Aorta (tissue), 5 donors: ENCODE measurements around the gene GABRB3. TPM values are rescaled to one million over a fixed set of nuclear protein-coding genes. Genes with fewer than 3 reads are reported as not detected.

ENCODE experiments used
- ATAC-seq: fragments of 200-7000 bp; cut with Tn5 transposase; one replicate; pipeline ENCODE4 v1.9.1; 2022; ENCODE audit warnings: moderate library complexity; ENCODE audit not compliant: low FRiP score
- DNase-seq, 2 donors: peaks; one replicate each; pipeline ENCODE4 v3.0.0-alpha.2; 2020
- H3K27ac ChIP-seq, 2 donors: one replicate each; pipeline ENCODE4 v1.5.1; 2013; ENCODE audit warnings: low read length in 2 of 2, mild to moderate bottlenecking in 2 of 2, moderate library complexity in 2 of 2, control low read depth in 1 of 2, inconsistent platforms in 1 of 2, low read depth in 1 of 2
- H3K27me3 ChIP-seq, 2 donors: one replicate each; pipeline ENCODE4 v1.6.1; 2013; ENCODE audit warnings: control low read depth in 1 of 2, low read length in 1 of 2, mild to moderate bottlenecking in 1 of 2, moderate library complexity in 1 of 2; ENCODE audit not compliant: insufficient read depth in 2 of 2, control insufficient read depth in 1 of 2
- H3K36me3 ChIP-seq, 2 donors: one replicate each; pipeline ENCODE4 v1.6.1; 2013; ENCODE audit warnings: control low read depth in 1 of 2, low read length in 1 of 2, mild to moderate bottlenecking in 1 of 2; ENCODE audit not compliant: insufficient read depth in 2 of 2, control insufficient read depth in 1 of 2
- H3K4me1 ChIP-seq, 2 donors: one replicate each; pipeline ENCODE4 v1.6.1; 2013; ENCODE audit warnings: low read length in 2 of 2, control low read depth in 1 of 2, mild to moderate bottlenecking in 1 of 2, moderate library complexity in 1 of 2; ENCODE audit not compliant: insufficient read depth in 2 of 2, control insufficient read depth in 1 of 2
- H3K4me3 ChIP-seq, 2 donors: one replicate each; pipeline ENCODE4 v1.5.1; 2013; ENCODE audit warnings: low read length in 2 of 2, control low read depth in 1 of 2, mild to moderate bottlenecking in 1 of 2
- H3K9me3 ChIP-seq: one replicate; pipeline ENCODE4 v1.6.1; 2013; ENCODE audit warnings: mild to moderate bottlenecking, low read length; ENCODE audit not compliant: control insufficient read depth
- WGBS, 2 donors: extraction: QIAGEN DNeasy Blood & Tissue Kit; methylation state at CpG; one replicate each; pipeline ENCODE4 v1.1.7; 2013; 5-methylcytosine and 5-hydroxymethylcytosine counted together
- intact Hi-C, 2 donors: fragments of 100-400 bp; cut with DNase I; formaldehyde crosslinking; loops; one replicate each; pipeline versions ENCODE4 v1.14.2 to v1.15.0; 2022
- polyA plus RNA-seq, 2 donors: library from polyadenylated mRNA; stranded (reverse); fragments of 200-250 nt; gene quantifications; one replicate each; pipeline ENCODE4 v1.2.3, GENCODE V29; 2013
- total RNA-seq, 2 donors: library from RNA; stranded (reverse); fragmentation: NEBNext Ultra II Directional; extraction: Animal tissue kit (Norgen Biotek cat#: 25700); gene quantifications; one replicate each; pipeline ENCODE4 v1.2.1, GENCODE V29; 2021
- donor health status: healthy with polysubstance abuse.
- donor health status: Bipolar disorder and iron deficiency.
- donor health status: DM: no; HTN: no; CAD: no.
- donor health status: DM: no; HTN: no; CAD: no.
- donor health status: DM: yes; HTN: yes; CAD: no.

Gene GABRB3
- total and polyA plus RNA-seq, 4 donors, result 0.50 to 1.1 (median 0.92) TPM

- DNase-seq (no peak), ATAC-seq (peak; percentile 26)
- Histone ChIP-seq H3K4me1 (no peaks in the 10 kb centered on the region), H3K9me3 (no peaks in the 10 kb centered on the region), H3K27ac (no peak overlapping the region), H3K27me3 (no peaks in the 10 kb centered on the region), H3K36me3 (no peaks in the 10 kb centered on the region), H3K4me3 (no peak overlapping the region)
- WGBS, 2 donors, result 86 to 91% methylated on average over 9 of the region's 9 CpGs
- intact Hi-C loops, result no loop called here
Observed at GRCh38 chr15:26551473-26551872, 221.4 kb downstream of the GABRB3 start.

GRCh38 chr15:26550880-26551279, 222.0 kb downstream of the GABRB3 start:
- H3K4me3 ChIP-seq, result no peak overlapping the region
- H3K27me3 ChIP-seq, result no peaks in the 10 kb centered on the region
- DNase-seq, result no peak
- H3K4me1 ChIP-seq, result no peaks in the 10 kb centered on the region
- H3K27ac ChIP-seq, result no peak overlapping the region
- 62 to 68% methylated on average over 3 of the region's 3 CpGs for WGBS, 2 donors
- ATAC-seq, result no peak
- intact Hi-C loops, result no loop called here
- no peaks in the 10 kb centered on the region for H3K9me3 ChIP-seq
- H3K36me3 ChIP-seq, result no peaks in the 10 kb centered on the region

GRCh38 chr15:26537663-26538062, 235.2 kb downstream of the GABRB3 start:
- H3K36me3 ChIP-seq, result no peaks in the 10 kb centered on the region
- 56 to 67% methylated on average over 2 of the region's 2 CpGs for WGBS, 2 donors
- no peak overlapping the region for H3K27ac ChIP-seq
- intact Hi-C loops, result no loop called here
- ATAC-seq (no peak), DNase-seq (no peak)
- no peaks in the 10 kb centered on the region for H3K9me3 ChIP-seq
- no peaks in the 10 kb centered on the region for H3K4me1 ChIP-seq
- no peak overlapping the region for H3K4me3 ChIP-seq
- no peaks in the 10 kb centered on the region for H3K27me3 ChIP-seq

- 64 to 69% methylated on average over 4 of the region's 4 CpGs for WGBS, 2 donors
- no peaks in the 10 kb centered on the region for H3K36me3 ChIP-seq
- H3K9me3 ChIP-seq, result no peaks in the 10 kb centered on the region
- intact Hi-C loops, result no loop called here
- H3K4me3 ChIP-seq, result no peak overlapping the region
- H3K27me3 ChIP-seq, result no peaks in the 10 kb centered on the region
- no peak overlapping the region for H3K27ac ChIP-seq
- no peak for DNase-seq
- ATAC-seq, result no peak
- no peaks in the 10 kb centered on the region for H3K4me1 ChIP-seq
Observed at GRCh38 chr15:26531489-26531888, 241.4 kb downstream of the GABRB3 start.

- 82 to 84% methylated on average over 2 of the region's 2 CpGs for whole genome bisulfite sequencing, 2 donors
- Histone ChIP-seq H3K4me1 (no peaks in the 10 kb centered on the region), H3K27me3 (no peaks in the 10 kb centered on the region), H3K27ac (no peak overlapping the region), H3K36me3 (no peaks in the 10 kb centered on the region), H3K4me3 (no peak overlapping the region), H3K9me3 (no peaks in the 10 kb centered on the region)
- intact Hi-C loops, result no loop called here
- no peak for ATAC-seq
- DNase-seq, result no peak
Observed at GRCh38 chr15:26525096-26525495, 247.8 kb downstream of the GABRB3 start.

- no peaks in the 10 kb centered on the region for H3K4me1 ChIP-seq
Observed at GRCh38 chr15:26521691-26522198, 251.1 kb downstream of the GABRB3 start.

GRCh38 chr15:26521130-26521529, 251.7 kb downstream of the GABRB3 start:
- no peak overlapping the region for H3K4me3 ChIP-seq
- WGBS, 2 donors, result 30 to 47% methylated on average over 8 of the region's 8 CpGs
- H3K4me1 ChIP-seq, result no peaks in the 10 kb centered on the region
- no peaks in the 10 kb centered on the region for H3K27me3 ChIP-seq
- no peak overlapping the region for H3K27ac ChIP-seq
- peaks cover 2% of the 10 kb centered on the region for H3K9me3 ChIP-seq
- intact Hi-C loops, result no loop called here
- ATAC-seq, result no peak
- H3K36me3 ChIP-seq, result no peaks in the 10 kb centered on the region
- DNase-seq, result no peak

More at GRCh38 chr15:26521691-26522198, 251.1 kb downstream of the GABRB3 start:
- intact Hi-C loops, result no loop called here
- Histone ChIP-seq H3K27ac (no peak overlapping the region), H3K4me3 (no peak overlapping the region), H3K9me3 (peaks cover 2% of the 10 kb centered on the region), H3K36me3 (no peaks in the 10 kb centered on the region), H3K27me3 (no peaks in the 10 kb centered on the region)
- no peak for ATAC-seq
- DNase-seq, result no peak
- 41 to 62% methylated on average over 9 of the region's 9 CpGs for WGBS, 2 donors

GRCh38 chr15:26518885-26519284, 254.0 kb downstream of the GABRB3 start:
- ATAC-seq, result no peak
- Histone ChIP-seq H3K27me3 (no peaks in the 10 kb centered on the region), H3K27ac (no peak overlapping the region), H3K36me3 (no peaks in the 10 kb centered on the region), H3K4me3 (no peak overlapping the region), H3K9me3 (peaks cover 3% of the 10 kb centered on the region), H3K4me1 (no peaks in the 10 kb centered on the region)
- intact Hi-C loops, result no loop called here
- 82 to 86% methylated on average over 6 of the region's 6 CpGs for WGBS, 2 donors
- DNase-seq, result no peak

- H3K27me3 ChIP-seq, result no peaks in the 10 kb centered on the region
- H3K4me1 ChIP-seq, result no peaks in the 10 kb centered on the region
- peaks cover 3% of the 10 kb centered on the region for H3K9me3 ChIP-seq
- no peak overlapping the region for H3K27ac ChIP-seq
- intact Hi-C loops, result no loop called here
- DNase-seq, result no peak
- 79 to 84% methylated on average over 16 of the region's 16 CpGs for WGBS, 2 donors
- no peak for ATAC-seq
- no peak overlapping the region for H3K4me3 ChIP-seq
- H3K36me3 ChIP-seq, result no peaks in the 10 kb centered on the region
Observed at GRCh38 chr15:26516102-26516980, 256.5 kb downstream of the GABRB3 start.
